Cerebellar cortex (tissue), 1 donor: ENCODE data around the gene TBCD.

Experiments
- DNase-seq: peaks from one replicate; pipeline ENCODE4 v3.0.0-alpha.2; 2015; ENCODE audit warnings: low spot score

Gene TBCD

DNA sequence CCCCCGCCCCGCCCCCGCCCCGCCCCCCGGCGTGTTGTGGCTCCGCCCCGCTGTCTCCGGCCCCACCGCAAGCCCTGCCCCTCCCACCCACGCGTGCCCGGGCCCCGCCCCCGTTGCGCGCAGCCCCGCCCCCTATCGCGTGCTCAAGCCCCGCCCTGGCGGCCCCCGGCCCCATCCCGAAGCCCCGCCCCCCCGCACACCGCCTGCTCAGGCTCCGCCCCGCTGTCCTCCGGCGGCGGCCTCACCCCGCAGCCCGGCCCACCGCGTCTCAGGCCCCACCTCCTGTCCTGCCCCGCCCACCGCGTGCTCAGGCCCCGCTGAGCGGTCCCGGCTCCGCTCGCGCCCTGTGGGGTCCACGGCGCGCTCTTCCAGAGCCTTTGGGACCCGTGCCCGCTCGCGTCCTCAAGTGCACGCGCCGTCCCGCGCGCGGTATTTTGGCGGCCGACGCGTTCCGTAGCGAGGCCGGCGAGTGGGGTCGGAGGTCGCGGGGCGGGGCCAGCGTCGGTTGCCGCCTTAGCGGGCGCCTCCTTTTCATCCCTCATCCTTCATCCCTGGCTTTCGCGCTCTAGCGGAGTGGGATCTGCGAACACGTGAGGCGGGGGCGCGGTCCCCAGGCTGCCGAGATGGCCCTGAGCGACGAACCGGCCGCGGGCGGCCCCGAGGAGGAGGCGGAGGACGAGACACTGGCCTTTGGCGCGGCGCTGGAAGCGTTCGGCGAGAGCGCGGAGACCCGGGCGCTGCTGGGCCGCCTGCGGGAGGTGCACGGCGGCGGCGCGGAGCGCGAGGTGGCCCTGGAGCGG is at the start of gene TBCD:
TSS of gene TBCD (plus strand) at position 495 of the 800 bp plus-strand sequence. CDS start at position 624, 129 bp downstream.
- peak; percentile 85 for DNase-seq

DNA sequence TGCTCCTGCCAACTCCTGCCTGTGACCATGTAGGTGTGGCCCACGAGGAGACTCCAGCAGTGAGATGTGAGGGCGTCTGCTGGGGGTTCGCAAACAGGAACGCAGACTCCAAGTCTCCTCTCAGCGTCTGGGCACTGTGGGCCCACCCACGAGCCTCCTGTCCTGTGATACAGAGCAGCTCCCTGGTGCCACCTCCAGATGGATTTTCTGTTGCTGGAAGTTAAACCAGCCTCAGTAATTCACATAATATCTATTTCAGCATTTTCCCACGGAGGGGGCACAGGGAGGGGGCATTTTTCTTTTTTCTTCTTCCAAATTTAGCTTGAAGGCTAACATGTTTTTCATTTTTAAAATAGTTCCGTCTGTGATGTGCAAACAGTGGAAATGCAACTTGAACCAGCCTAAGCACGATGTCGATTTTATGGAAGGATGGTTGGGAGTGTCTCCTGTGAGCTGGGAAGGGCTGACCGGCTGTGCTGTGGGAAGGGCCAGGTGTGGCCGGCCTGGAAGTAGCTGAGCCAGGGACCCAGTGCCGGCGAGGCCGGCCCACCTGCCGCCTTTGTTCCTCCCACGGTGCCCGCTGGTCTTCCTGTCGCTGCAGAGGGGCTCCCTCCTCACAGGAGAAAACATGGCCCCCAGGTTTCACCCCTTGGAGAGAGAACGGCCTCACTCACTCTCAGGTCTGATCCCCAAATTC is 49.5 kb upstream of the TBCD start:
- no peak for DNase-seq

GRCh38 chr17:82703036-82703745 is 48.7 kb upstream of the TBCD start:
- DNase-seq: no peak

- no peak for DNase-seq
Measured at GRCh38 chr17:82703935-82704865, 47.7 kb upstream of the TBCD start.

- no peak for DNase-seq
Measured at GRCh38 chr17:82704886-82705285, 47.0 kb upstream of the TBCD start.

- DNase-seq: no peak
Measured at GRCh38 chr17:82705756-82706155, 46.1 kb upstream of the TBCD start.

DNA sequence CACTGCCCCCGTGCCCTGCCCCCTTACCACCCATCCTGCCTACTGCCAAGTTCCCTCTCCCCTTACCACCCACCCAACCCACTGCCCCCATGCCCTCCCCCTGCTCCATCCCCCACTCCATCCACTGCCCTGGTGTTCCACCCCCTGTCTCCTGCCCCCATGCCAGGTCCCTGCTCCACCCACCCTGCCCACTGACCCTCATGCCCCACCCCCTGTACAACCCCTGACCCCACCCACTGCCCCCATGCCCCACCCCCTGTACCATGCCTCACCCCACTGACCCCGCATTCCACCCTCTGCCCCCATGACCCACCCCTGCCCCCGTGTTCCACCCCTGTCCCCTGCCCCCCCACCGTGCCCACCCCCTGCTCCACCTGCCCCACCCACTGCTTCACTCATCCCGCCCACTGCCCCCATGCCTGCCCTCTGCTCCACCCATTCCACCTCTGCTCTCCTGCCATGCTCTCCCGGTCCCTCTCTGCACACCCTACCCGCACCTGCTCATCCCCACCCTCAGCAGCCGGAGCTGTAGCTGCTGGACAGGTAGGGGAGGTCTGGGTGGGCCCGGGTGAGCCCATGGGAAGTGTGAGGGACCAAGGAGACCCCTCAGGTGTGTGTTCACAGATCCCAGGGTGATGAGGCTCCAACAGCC is 42.7 kb upstream of the TBCD start:
- no peak for DNase-seq

- no peak for DNase-seq
Measured at GRCh38 chr17:82709676-82710498, 42.0 kb upstream of the TBCD start.

DNA sequence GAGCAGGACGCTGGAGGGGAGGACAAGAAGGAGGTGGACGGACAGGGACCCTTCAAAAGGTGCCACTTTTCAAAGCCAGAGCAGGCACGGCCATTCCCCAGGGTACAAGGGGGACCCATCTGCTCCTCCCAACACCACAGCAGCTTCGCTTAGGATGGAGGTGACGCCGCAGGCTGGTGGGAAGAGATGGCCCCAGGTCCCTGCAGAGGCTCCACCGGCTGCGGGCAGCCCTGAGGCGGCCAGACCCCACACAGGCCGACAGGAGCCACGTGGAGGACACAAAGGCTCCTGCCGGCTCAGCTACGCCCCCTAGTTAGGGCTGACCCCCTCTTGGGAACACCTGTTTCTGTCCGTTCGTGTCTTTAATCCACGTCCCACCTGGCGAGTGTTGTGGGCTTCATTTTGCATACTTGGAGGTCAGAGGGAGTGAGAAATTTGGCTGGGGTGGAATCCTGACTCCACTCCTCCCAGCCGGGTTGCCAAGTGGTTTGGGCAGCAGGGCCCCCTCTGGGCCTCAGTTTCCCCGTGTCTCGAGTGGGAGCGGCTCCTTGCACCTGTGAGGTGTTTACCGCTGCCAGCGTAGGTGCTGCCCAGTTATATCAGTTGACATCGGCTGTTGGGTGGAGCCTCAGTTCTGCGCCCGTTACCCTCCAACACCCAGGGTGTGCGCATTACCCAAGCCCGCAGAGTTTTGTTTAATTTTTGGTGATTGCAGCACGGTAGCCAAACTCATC is 41.2 kb upstream of the TBCD start:
- no peak for DNase-seq

GRCh38 chr17:82713071-82713723 is 38.7 kb upstream of the TBCD start:
- no peak for DNase-seq

DNA sequence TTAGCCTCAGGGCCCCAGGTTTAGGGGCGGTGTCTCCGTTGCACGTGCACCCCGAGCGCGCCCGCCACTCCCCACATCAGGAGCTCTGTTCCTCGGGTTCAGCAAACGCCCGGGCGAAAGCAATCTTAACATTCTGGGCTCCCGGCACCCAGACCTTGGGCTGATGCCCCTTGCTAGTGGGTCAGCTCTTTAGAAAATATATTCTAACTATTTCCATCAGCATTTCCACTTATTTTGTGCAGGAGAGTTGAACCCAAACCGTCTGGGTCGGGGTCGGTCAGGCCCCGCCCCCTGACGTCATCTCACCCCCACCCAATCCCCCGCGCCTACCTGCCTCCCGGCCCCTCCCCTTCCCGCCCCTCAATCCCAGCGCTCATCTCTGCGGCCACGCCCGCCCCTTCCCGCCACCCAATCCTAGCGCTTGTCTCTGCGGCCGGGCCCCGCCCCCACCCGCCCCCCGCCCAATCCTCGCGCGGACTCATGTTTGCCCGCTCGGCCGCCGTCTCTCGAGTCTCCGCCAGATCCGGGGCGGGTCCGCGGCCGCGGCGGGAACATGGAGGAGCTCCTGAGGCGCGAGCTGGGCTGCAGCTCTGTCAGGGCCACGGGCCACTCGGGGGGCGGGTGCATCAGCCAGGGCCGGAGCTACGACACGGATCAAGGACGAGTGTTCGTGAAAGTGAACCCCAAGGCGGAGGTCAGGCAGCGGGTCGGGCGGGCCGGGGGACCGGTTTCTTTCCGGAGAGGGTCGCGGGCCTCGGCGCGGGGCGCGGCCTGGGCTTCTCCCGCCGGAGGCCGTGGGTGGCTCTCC is 35.5 kb upstream of the TBCD start, which contains the start of gene FN3KRP:
TSS of gene FN3KRP (plus strand) at position 504 of the 808 bp plus-strand sequence. CDS start at position 554, 50 bp downstream.
- DNase-seq: peak; percentile 88

GRCh38 chr17:82718986-82719685 is 32.7 kb upstream of the TBCD start:
- no peak for DNase-seq

DNA sequence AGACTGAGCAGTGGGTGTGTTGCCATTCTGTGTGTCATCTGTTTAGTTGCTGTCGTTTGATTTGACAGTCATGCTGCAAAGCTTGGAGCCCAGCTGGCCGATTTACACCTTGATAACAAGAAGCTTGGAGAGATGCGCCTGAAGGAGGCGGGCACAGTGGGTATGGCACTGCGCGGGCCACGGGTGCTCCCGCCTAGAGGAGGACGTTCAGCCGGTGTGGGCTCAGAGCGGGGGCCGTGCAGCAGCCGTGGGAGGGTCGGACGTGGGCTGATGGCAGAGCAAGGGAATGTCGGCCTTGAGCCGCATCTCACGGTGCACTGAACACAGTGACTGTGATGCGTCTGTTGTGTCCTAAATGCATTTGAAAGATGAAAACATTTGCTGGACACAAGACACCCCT is 31.7 kb upstream of the TBCD start:
- DNase-seq: no peak

- no peak for DNase-seq
Measured at GRCh38 chr17:82722341-82723013, 29.4 kb upstream of the TBCD start.

- DNase-seq: no peak
Measured at GRCh38 chr17:82723169-82723807, 28.6 kb upstream of the TBCD start.

- no peak for DNase-seq
Measured at GRCh38 chr17:82726427-82726826, 25.4 kb upstream of the TBCD start.
